Measurements from ENCODE around the gene SCART1.

Gene SCART1

DNA sequence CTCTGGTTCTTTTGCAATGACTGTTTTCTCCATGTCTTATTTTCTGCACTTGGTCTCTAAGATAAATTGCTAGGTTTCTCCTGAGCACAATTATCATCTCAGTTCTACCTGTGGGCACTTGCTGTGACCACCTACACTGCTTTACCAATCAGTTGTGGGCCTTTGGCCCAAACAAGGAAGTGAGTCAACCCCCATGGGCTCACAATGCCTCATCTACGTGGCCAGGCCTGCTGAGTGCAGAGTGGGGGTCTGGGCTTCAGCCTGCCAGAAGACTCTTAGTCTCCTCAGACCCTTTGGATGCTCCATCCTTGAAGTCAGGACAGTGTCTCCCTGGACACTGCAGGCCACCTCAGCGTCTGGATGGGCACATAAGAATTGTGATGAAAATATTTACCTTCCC is 20.3 kb downstream of the SCART1 start:
- DNase-seq (ENCODE audit: insufficient read length, low spot score): no peak
- no peak for FAIRE-seq
- TF ChIP-seq, protein P1, sequence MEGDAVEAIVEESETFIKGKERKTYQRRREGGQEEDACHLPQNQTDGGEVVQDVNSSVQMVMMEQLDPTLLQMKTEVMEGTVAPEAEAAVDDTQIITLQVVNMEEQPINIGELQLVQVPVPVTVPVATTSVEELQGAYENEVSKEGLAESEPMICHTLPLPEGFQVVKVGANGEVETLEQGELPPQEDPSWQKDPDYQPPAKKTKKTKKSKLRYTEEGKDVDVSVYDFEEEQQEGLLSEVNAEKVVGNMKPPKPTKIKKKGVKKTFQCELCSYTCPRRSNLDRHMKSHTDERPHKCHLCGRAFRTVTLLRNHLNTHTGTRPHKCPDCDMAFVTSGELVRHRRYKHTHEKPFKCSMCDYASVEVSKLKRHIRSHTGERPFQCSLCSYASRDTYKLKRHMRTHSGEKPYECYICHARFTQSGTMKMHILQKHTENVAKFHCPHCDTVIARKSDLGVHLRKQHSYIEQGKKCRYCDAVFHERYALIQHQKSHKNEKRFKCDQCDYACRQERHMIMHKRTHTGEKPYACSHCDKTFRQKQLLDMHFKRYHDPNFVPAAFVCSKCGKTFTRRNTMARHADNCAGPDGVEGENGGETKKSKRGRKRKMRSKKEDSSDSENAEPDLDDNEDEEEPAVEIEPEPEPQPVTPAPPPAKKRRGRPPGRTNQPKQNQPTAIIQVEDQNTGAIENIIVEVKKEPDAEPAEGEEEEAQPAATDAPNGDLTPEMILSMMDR (IDR thresholded peaks at IDR 0.05; ENCODE audit: insufficient read depth, missing control alignments): no peak

DNA sequence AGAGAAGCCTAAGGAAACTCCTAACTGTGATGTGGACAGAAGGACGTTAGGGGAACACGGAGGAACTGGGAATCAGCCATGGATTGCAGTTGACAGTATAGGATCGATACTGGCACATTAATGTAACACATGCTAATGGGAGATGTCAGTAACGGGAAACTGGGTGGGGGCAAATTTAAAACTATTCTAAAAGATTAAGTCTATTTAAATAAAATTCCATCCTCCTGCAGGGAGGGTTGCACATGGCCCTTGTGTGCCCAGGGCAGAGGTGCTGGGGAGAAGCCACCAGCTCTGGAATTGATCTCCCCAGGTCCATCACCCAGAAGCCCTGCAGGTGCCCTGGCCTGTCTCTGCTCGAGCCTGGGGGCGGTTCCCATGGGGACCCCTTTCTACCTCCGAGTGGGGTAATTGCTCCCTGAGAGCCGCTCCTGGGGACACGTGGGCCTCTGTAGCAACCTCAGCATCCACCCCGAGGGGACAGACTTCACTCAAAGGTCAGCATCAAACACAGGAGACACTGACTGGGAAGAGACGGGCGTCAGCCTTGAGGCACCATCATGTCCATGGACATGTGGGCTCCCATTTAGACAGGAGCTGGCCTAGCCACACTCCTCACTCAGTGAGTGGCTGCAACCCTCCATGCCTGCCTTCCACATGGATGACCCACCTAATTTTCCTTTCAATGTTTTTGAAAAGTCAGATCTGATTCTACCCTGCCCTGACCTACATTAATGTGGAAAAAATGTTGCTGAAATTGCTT is 21.1 kb downstream of the SCART1 start:
- TF ChIP-seq, protein P1 (IDR thresholded peaks at IDR 0.05; ENCODE audit: insufficient read depth, missing control alignments): no peak
- no peak for DNase-seq (ENCODE audit: insufficient read length, low spot score)
- FAIRE-seq: no peak

DNA sequence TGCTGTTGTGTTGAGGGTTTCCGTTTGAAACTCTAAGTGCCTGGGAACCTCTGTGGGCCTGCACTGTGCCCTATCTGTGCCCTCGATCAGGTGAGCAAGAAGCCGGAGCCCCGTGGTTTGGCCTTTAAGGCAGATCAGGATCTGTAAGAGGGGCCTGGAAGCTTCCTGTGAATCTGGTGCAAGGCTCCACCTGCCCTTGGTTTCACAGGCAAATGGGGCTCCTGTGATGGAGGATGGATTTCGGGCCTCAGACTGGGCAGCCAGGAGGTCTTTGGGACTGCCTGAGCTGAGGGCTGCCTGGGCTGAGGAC is 21.6 kb downstream of the SCART1 start:
- TF ChIP-seq, protein P1 (IDR thresholded peaks at IDR 0.05; ENCODE audit: insufficient read depth, missing control alignments): no peak
- FAIRE-seq: no peak
- no peak for DNase-seq (ENCODE audit: insufficient read length, low spot score)

DNA sequence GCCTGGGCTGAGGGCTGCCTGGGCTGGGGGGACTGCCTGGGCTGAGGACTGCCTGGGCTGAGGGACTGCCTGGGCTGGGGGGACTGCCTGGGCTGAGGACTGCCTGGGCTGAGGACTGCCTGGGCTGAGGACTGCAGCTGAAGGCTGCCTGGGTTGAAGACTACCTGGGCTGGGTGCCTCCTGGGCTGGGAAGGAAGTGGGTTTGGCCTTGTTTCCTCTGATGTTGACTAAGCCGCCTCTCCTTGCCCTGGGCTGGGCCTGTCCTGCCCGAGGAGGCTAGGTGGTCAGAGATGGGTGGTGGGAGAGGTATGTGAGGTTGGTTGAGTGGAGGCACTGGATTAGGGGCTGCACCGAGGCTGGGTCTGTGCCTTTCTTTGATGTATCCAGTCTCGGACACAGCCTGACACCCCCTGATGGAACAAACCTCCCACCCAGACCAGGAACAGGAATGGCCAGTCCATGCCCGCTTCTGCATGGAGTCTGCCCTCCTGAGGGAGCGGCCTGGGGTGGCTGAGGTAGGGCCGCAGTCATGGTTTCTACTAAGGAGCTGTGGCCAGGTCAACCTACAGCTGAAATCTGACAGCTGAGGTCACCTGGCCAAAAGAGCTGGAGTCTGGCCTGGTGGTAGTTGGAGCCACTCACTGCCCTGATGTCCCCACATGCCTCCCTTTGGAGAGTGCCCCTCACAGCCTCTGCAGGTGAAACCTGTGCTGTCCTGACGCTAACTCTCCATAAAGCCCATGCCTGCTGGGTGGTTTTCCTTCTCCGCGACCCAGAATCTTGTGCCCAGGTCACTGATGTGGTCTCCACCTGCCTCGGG is 22.3 kb downstream of the SCART1 start:
- TF ChIP-seq, protein P1 (IDR thresholded peaks at IDR 0.05; ENCODE audit: insufficient read depth, missing control alignments): no peak
- FAIRE-seq (no peak), DNase-seq (ENCODE audit: insufficient read length, low spot score) (no peak)

DNA sequence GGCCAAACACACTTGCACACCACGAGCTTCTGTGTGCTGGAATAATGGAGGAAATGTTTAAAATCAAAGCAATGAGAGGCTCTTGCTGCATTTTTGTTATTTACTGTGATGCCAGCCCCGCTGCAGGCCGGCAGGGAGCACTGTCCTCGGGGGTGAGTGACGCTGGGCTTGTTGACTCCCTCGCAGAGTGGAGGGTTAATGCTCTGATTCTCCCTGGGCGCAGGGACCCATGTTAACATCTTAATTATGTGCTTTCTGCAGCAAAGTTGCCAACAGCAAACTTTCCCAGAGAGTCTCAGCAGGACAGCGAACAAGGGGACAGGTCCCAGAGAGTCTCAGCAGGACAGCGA is 22.9 kb downstream of the SCART1 start:
- TF ChIP-seq, protein P1 (IDR thresholded peaks at IDR 0.05; ENCODE audit: insufficient read depth, missing control alignments): no peak
- FAIRE-seq: no peak
- no peak for DNase-seq (ENCODE audit: insufficient read length, low spot score)

DNA sequence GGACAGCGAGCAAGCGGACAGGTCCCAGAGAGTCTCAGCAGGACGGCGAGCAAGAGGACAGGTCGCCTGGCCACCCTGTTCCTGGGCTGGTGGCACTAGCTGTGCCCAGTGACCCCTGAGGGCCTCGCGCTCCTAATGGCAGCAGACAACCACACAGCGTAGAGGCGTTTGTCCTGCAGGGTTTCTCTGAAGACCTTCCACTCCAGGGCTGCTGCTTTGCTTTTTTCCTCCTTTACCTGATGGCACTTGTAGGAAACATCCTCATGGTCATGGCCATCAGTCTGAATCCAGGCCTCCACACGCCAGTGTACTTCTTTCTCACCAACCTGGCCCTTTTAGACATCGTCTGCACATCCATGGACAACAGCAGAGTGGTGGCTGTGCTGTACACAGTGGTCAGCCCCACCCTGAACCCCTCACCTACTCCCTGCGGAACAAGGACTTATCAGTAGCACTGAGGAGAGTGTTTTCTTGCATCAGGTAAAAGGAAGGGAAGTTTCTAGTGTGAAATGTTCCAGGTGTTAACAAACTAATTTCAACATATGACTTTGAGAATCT is 27.4 kb downstream of the SCART1 start:
- DNase-seq (ENCODE audit: insufficient read length, low spot score): no peak
- no peak for FAIRE-seq
- TF ChIP-seq, protein P1 (IDR thresholded peaks at IDR 0.05; ENCODE audit: insufficient read depth, missing control alignments): no peak

DNA sequence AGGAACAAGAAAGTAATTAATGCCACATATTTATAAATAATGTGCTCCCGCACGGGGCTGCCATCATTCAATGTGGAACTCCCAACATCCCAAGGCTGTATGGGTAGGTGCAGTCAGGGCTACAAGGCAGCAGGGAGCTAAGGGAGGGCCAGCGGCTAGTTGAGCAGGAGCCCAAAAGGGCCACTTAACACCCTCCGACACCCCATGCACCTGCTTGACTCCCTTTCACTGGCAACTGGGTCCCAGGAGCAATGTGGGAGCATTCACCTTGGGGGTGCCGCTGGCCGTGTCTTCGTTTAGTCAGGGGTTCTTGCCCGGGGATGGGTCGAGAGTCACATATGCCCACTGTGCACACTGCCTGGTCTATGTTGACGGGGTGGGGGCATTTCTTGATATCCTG is 27.9 kb downstream of the SCART1 start:
- DNase-seq (ENCODE audit: insufficient read length, low spot score) (no peak), FAIRE-seq (no peak)
- TF ChIP-seq, protein P1 (IDR thresholded peaks at IDR 0.05; ENCODE audit: insufficient read depth, missing control alignments): no peak
